Hepatocyte (in vitro differentiated cells): ENCODE data around the gene RIN3. TPM values are rescaled to one million over a fixed set of nuclear protein-coding genes. Genes with fewer than 3 reads are reported as not detected.

Experiments used
- DNase-seq: peaks from one replicate; pipeline ENCODE4 v3.0.0-alpha.2; 2016; ENCODE audit warnings: low spot score
- H2AFZ ChIP-seq: fragments of 200-600 bp; sonication (generic); 2 replicates; pipeline ENCODE4 v1.6.0; 2016; ENCODE audit warnings: antibody characterized with exemption, mild to moderate bottlenecking
- H3K27ac ChIP-seq: fragments of 200-600 bp; sonication (generic); 2 replicates; pipeline ENCODE4 v1.5.1; 2016; ENCODE audit warnings: mild to moderate bottlenecking
- H3K27me3 ChIP-seq: fragments of 200-600 bp; sonication (generic); 2 replicates; pipeline ENCODE4 v1.6.1; 2016
- H3K36me3 ChIP-seq: fragments of 200-600 bp; sonication (generic); replicated peaks from 2 replicates; pipeline ENCODE4 v1.5.1; 2016; ENCODE audit warnings: low read depth; ENCODE audit not compliant: insufficient read depth
- H3K4me1 ChIP-seq: fragments of 200-600 bp; sonication (generic); 2 replicates; pipeline ENCODE4 v1.5.1; 2016; ENCODE audit warnings: mild to moderate bottlenecking, moderate library complexity; ENCODE audit not compliant: insufficient read depth
- H3K4me2 ChIP-seq: fragments of 200-600 bp; sonication (generic); 2 replicates; pipeline ENCODE4 v1.6.0; 2016
- H3K4me3 ChIP-seq: fragments of 200-600 bp; sonication (generic); 2 replicates; pipeline ENCODE4 v1.5.1; 2016; ENCODE audit warnings: mild to moderate bottlenecking
- H3K79me2 ChIP-seq: fragments of 200-600 bp; sonication (generic); 2 replicates; pipeline ENCODE4 v1.6.0; 2017; ENCODE audit warnings: mild to moderate bottlenecking
- H3K9me2 ChIP-seq: fragments of 200-600 bp; sonication (generic); replicated peaks from 2 replicates; pipeline ENCODE4 v1.6.0; 2017; ENCODE audit warnings: mild to moderate bottlenecking; ENCODE audit not compliant: insufficient read depth
- H3K9me3 ChIP-seq: fragments of 200-600 bp; sonication (generic); 2 replicates; pipeline ENCODE4 v1.5.1; 2016; ENCODE audit warnings: low read depth, mild to moderate bottlenecking
- H4K20me1 ChIP-seq: fragments of 200-600 bp; sonication (generic); 2 replicates; pipeline ENCODE4 v1.6.0; 2016; ENCODE audit warnings: mild to moderate bottlenecking; ENCODE audit not compliant: insufficient read depth, poor library complexity, severe bottlenecking
- EZH2 ChIP-seq: fragments of 200-600 bp; sonication (generic); IDR thresholded peaks from 2 replicates; pipeline ENCODE4 v1.6.1; 2016; ENCODE audit warnings: antibody characterized with exemption, mild to moderate bottlenecking, borderline replicate concordance
- EZH2phosphoT487 ChIP-seq: fragments of 200-600 bp; sonication (generic); IDR thresholded peaks from one replicate; pipeline ENCODE4 v1.6.1; 2018; ENCODE audit warnings: antibody characterized with exemption, mild to moderate bottlenecking, low read depth, moderate library complexity; ENCODE audit not compliant: unreplicated experiment, severe bottlenecking
- WGBS: methylation state at CpG from one replicate; pipeline ENCODE4 v1.1.6; 2016; ENCODE audit warnings: low lambda C conversion rate; ENCODE audit errors: missing lambda C conversion rate; 5-methylcytosine and 5-hydroxymethylcytosine counted together
- polyA plus RNA-seq: library from polyadenylated mRNA; unstranded; fragments of >200 nt; fragmentation: Nextera tagmentation; extraction: Ambion mirVana; gene quantifications from 2 replicates; pipeline ENCODE4 v1.2.1, GENCODE V29; 2016
- total RNA-seq: library from RNA; depleted of rRNA; stranded (reverse); fragments of >200 nt; gene quantifications from 2 replicates; pipeline ENCODE4 v1.2.3, GENCODE V29; 2014
- TF ChIP-seq, protein P1 (sequence below): fragments of 200-600 bp; sonication (generic); IDR thresholded peaks from 2 replicates; pipeline ENCODE4 v1.5.1; 2016; ENCODE audit warnings: antibody characterized with exemption, mild to moderate bottlenecking; ENCODE audit not compliant: poor library complexity

Gene RIN3
- total and polyA plus RNA-seq, 2 experiments from 2014 or later, result 4.2 to 11.8 TPM

DNA sequence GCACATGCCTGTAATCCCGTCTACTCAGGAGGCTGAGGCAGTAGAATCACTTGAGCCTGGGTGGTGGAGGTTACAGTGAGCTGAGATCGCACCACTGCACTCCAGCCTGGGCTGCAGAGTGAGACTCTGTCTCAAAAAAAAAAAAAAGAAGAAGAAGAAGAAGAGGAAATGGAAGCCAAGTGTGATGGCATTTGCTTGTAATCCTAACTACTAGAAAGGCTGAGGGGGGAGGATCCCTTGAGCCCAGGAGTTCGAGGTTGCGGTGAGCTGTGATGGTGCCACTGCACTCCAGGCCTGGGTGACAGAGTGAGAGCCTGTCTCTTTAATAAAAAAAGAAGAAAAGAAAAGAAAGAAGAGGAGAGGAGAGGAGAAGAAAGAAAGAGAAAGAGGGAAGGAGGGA, 182.8 kb downstream of the RIN3 start:
- WGBS, result 93% methylated on average over 4 of the region's 4 CpGs
- no peak overlapping the region for H3K27ac ChIP-seq
- H3K36me3 ChIP-seq, result no peaks in the 10 kb centered on the region
- no peaks in the 10 kb centered on the region for H4K20me1 ChIP-seq
- no peak for DNase-seq
- no peaks in the 10 kb centered on the region for H3K9me2 ChIP-seq
- H3K4me2 ChIP-seq, result no peak overlapping the region
- no peaks in the 10 kb centered on the region for H3K4me1 ChIP-seq
- TF ChIP-seq EZH2phosphoT487 (no peak), EZH2 (no peak)
- TF ChIP-seq, protein P1, sequence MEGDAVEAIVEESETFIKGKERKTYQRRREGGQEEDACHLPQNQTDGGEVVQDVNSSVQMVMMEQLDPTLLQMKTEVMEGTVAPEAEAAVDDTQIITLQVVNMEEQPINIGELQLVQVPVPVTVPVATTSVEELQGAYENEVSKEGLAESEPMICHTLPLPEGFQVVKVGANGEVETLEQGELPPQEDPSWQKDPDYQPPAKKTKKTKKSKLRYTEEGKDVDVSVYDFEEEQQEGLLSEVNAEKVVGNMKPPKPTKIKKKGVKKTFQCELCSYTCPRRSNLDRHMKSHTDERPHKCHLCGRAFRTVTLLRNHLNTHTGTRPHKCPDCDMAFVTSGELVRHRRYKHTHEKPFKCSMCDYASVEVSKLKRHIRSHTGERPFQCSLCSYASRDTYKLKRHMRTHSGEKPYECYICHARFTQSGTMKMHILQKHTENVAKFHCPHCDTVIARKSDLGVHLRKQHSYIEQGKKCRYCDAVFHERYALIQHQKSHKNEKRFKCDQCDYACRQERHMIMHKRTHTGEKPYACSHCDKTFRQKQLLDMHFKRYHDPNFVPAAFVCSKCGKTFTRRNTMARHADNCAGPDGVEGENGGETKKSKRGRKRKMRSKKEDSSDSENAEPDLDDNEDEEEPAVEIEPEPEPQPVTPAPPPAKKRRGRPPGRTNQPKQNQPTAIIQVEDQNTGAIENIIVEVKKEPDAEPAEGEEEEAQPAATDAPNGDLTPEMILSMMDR, result no peak
- no peak overlapping the region for H2AFZ ChIP-seq
- no peaks in the 10 kb centered on the region for H3K79me2 ChIP-seq
- no peaks in the 10 kb centered on the region for H3K9me3 ChIP-seq
- no peak overlapping the region for H3K4me3 ChIP-seq
- H3K27me3 ChIP-seq, result no peaks in the 10 kb centered on the region

- Histone ChIP-seq H3K4me3 (no peak overlapping the region), H3K4me1 (no peaks in the 10 kb centered on the region), H3K36me3 (no peaks in the 10 kb centered on the region), H3K27ac (no peak overlapping the region), H3K27me3 (no peaks in the 10 kb centered on the region), H4K20me1 (no peaks in the 10 kb centered on the region), H3K9me2 (no peaks in the 10 kb centered on the region), H2AFZ (no peak overlapping the region), H3K79me2 (no peaks in the 10 kb centered on the region), H3K4me2 (no peak overlapping the region), H3K9me3 (no peaks in the 10 kb centered on the region)
- TF ChIP-seq, protein P1, result no peak
- no peak for TF ChIP-seq EZH2phosphoT487
- no peak for TF ChIP-seq EZH2
- no peak for DNase-seq
Observed at GRCh38 chr14:92698393-92698792, 184.8 kb downstream of the RIN3 start.

DNA sequence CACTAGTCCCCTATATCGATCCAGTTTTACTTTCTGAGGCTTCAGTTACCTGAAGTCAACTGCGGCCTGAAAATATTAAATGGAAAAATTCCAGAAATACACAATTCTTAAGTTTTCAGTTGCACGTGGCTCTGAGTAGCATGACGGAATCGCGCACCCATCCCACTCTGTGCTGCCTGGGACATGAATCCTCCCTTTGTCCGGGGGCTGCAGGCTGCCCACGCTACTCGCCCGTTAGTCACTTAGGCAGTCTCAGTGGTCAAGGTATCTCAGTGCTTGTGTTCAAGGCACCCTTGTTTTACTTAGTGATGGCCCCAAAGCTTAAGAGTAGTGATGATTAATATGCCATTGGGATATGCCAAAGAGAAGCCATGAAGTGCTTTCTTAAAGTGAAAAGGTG, 188.2 kb downstream of the RIN3 start:
- Histone ChIP-seq H3K9me3 (no peaks in the 10 kb centered on the region), H3K4me3 (no peak overlapping the region), H4K20me1 (no peaks in the 10 kb centered on the region), H3K79me2 (no peaks in the 10 kb centered on the region), H3K4me2 (no peak overlapping the region), H3K4me1 (no peaks in the 10 kb centered on the region), H2AFZ (no peak overlapping the region), H3K36me3 (no peaks in the 10 kb centered on the region), H3K9me2 (no peaks in the 10 kb centered on the region), H3K27ac (no peak overlapping the region), H3K27me3 (no peaks in the 10 kb centered on the region)
- TF ChIP-seq EZH2phosphoT487, result no peak
- no peak for TF ChIP-seq EZH2
- TF ChIP-seq, protein P1, result no peak
- 94% methylated on average over 10 of the region's 10 CpGs for WGBS
- DNase-seq, result no peak

DNA sequence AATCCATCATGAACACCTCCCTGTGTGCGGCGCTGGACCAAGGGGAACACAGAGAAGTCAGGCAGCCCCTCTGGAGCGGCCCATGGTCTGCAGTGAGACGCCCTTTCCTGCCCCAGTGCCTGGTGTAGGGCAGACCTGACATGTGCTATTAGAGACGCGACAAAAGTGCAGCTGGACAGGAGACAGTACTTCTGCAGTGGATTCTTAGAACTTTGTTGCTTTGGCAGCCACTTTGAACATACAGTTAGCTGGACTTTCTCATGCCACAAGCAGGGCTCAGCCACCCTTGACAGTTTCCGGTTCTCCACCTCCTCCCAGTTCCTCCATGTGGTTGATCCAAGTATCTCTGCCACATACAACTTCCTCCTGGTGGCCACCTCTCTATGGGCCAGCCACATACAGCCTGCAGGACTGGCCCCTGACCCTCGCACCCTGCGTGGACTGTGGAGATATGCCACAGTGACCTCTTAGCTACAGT, 188.9 kb downstream of the RIN3 start:
- H3K79me2 ChIP-seq, result no peaks in the 10 kb centered on the region
- no peak for DNase-seq
- H3K27me3 ChIP-seq, result no peaks in the 10 kb centered on the region
- H3K4me1 ChIP-seq, result no peaks in the 10 kb centered on the region
- no peak overlapping the region for H3K4me2 ChIP-seq
- TF ChIP-seq, protein P1, result no peak
- no peak for TF ChIP-seq EZH2phosphoT487
- TF ChIP-seq EZH2, result no peak
- no peaks in the 10 kb centered on the region for H3K9me3 ChIP-seq
- H2AFZ ChIP-seq, result no peak overlapping the region
- H4K20me1 ChIP-seq, result no peaks in the 10 kb centered on the region
- no peaks in the 10 kb centered on the region for H3K36me3 ChIP-seq
- H3K9me2 ChIP-seq, result no peaks in the 10 kb centered on the region
- no peak overlapping the region for H3K27ac ChIP-seq
- WGBS, result 98% methylated on average over 9 of the region's 9 CpGs
- no peak overlapping the region for H3K4me3 ChIP-seq
